NCI-H187 (cell line): ENCODE measurements around the gene AK8.

Experiments used
- DNase-seq, 2 experiments: peaks; one replicate each; lab custom pipeline; 2025; lab: John Stamatoyannopoulos, UW

Gene AK8

DNA sequence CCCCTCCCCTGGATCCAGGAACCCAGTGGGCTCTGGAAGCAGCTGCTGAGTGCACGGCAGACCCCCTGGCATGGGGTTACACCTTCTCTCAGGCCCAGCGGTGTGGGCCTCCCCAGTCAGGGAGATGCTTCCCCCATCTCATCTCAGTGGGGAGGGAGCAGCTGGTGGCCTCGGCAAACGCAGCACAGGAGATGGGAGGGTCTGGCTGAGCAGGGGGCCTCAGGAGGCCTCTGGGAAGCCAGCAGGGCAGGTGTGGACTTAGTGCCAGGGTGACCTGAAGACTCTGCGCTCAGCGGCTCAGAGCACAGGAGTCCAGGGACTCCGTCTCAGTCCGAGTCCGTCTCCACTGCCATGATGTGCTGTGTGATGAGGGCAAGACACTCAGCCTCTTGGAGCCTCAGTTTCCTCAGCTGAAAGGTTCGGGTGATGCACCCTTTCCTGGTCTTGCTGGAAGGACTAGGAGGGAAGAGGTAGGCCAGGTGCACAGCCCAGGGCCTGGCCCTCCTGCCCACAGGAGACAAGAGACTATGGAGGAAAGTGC, 107.2 kb downstream of the AK8 start:
- no peak for DNase-seq

GRCh38 chr9:132769906-132770769, 107.9 kb downstream of the AK8 start:
- DNase-seq = no peak

DNA sequence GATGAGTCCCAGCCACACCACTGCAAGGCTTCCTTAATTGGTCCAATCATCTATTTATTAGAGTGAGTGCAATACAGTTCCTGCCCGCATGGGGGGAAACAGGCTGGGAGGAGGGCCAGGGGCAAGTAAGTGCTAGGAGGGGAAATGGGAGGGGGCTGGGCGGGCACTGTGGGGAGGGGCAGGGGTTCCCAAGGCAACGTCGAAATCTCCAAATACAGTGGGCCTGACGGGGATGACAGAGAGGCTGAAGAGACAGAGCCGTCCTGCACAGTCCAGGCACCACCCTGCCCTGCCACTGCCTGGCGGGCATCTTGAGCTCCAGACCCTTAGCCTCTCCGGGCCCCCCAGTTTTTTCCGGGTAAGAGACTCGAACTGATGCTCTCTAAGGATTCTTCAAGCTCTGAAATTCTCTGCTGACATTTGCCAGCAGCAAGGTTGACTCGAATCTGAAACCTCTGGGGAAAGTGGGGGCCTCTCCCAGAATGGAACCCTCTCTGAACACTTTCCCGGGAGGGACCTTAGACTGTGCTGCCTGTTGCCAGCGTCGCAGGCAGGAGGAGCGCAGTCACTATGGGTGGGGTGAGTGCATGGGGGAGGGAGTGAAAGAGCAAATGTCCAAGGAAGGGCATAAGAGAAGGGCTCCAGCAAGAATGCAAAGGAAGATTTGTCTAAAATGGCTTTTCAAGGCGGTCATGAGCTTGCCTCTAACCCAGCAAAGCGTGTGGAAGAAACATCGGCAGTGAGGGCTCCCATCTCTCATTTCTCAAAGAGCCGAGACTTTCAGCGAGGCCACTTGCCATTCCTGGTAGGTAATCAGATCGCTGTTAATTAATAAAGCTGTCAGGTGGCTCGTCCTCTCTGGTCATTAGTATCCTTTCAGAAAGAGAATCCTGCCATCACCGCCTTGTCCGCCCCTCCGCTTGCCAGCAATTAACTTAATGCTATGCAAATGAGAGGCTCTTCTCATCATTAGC, 108.9 kb downstream of the AK8 start:
- DNase-seq = no peak

DNA sequence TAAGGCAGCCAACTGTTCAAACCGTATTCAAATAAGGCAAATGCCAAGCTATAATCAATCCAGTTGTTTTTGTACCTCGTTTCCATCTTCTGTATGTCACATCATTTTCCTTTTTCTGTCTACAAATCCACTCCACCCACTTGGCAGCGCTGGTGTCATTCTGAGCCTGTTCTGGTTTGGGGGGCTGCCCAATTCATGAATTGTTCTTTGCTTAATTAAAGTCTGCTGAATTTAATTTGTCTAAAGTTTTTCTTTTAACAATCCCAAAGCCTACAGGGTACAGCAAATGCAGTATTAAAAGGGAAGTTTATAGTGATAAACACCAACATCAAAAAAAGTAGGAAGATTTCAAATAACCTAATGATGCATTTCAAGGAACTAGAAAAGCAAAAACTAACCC, 114.5 kb downstream of the AK8 start:
- DNase-seq = no peak

DNA sequence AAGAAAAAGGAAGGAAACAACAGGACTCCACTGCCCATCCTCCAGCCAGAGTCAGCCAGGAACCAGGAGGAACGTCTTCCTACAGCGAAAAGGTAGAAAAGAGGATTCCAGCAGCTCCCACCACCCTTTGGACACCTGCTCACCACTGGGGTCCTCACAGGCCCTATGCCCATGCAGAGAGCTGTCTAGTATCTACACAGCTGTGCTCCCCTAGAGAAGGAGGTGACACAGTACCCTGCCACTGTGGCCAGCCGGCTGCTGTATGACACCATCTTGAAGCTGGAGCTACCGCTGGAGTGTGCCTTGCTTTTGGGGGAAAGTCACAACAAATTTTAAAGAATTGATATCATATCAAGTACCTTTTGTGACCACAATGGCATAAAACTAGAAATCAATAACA, 115.2 kb downstream of the AK8 start:
- DNase-seq = no peak

DNA sequence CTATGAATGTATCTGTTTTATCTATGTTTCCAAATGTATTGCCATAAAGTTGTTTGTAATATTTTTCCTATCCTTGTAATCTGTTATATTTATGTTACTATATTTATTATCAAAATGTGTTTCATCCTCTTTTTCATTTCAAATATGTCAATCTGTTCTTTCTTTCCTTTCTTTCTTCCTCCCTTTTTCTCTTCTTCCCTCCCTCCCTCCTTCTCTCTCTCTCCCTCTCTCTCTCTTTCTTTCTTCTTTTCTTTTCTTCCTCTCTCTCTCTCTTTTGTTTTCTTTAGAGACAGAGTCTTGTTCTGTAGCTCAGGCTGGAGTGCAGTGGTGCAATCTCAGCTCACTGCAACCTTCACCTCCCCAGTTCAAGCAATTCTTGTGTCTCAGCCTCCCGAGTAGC, 116.5 kb downstream of the AK8 start:
- no peak for DNase-seq

GRCh38 chr9:132760057-132760456, 118.0 kb downstream of the AK8 start:
- DNase-seq = no peak

DNA sequence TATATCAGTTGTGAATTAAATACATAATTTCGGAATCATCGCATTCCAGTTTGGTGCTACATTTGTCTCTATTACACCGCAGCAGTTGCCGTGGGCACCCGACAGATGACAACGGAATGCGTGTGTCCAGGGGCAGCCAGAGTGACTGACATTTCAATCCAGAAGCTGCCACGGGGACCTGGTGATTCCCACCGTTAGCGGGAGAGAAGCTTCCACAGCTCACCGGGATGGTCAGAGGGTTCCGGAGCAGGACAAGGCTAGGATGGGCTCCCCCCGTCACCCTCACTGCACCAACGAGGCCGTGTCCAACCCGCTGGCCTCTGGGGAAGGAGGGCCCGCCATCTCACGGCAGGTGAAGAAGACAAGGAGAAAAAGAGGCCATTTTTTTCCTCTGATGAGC, 121.1 kb downstream of the AK8 start:
- no peak for DNase-seq

DNA sequence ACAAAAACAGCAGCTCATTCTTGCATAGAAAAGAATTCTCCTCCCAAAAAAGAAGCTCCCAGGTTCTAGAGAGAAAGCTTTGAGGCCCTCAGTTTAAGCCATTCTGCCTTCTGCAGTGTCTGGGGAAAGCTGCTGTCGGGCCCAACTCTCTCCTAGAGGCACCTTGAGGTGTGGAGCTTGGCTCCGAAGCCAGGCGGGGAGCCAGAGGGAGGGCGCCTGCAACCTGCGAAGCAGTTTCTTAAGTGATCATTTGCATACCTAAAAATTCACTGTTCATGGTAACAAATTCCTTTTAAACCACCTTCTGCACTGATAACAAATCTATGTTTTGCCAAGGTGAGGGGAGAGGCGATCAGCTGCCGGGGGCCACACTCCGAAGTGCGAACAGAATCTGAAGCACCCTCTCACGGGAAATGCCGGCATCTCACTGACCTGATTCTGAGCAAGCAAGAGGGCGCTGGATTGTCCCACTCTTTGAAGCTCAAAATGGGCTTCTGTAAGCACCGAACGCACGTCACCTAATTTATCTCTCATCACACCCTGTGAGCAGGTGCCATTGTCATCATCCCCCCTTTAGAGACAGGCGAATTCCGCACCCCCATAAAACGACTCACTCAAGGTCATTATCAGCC, 121.8 kb downstream of the AK8 start:
- DNase-seq = no peak

- no peak for DNase-seq
Observed at GRCh38 chr9:132755096-132755495, 123.0 kb downstream of the AK8 start.

GRCh38 chr9:132754236-132754635, 123.8 kb downstream of the AK8 start:
- DNase-seq = no peak

- DNase-seq = no peak
Observed at GRCh38 chr9:132753593-132753880, 124.5 kb downstream of the AK8 start.

- DNase-seq = no peak
Observed at GRCh38 chr9:132752877-132753592, 125.0 kb downstream of the AK8 start.

GRCh38 chr9:132750668-132751067, 127.4 kb downstream of the AK8 start:
- no peak for DNase-seq

DNA sequence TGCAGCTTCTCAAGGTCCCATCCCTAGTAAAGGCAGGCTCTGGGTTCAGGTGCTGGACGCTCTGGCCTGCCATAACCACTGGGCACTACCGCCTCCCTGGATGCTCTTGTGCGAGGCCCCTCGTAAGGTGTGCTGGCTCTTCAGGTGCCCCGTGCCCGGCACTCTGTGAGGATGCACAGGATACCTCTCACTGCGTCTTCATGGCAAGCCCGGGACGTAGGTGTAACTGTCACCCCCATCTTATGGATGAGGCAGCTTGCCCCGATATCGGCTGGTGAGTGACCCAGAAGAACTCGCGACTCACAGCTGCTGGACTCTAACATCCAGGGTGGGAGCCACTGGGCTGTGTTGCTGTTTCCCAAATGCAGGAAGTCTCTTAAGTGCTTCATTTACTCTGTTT, 128.8 kb downstream of the AK8 start:
- no peak for DNase-seq

DNA sequence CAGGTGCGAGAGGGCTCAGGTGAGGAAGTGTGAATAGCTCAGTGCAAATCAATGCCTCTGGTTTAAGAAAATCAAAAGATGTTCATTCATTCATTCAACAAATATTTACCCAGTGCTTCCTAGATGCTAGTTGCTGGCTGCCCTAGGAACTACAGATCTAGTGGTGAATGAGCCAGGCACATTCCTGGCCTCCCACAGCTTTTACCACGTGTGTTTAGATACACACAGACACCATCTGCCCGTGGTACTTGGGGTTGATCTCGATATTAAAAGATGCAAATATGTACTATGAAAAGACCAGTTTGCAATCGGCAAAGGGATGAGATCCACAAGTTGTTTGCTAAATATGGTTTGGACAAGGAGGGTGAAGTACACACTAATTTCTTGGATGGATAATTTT, 129.6 kb downstream of the AK8 start:
- no peak for DNase-seq

DNA sequence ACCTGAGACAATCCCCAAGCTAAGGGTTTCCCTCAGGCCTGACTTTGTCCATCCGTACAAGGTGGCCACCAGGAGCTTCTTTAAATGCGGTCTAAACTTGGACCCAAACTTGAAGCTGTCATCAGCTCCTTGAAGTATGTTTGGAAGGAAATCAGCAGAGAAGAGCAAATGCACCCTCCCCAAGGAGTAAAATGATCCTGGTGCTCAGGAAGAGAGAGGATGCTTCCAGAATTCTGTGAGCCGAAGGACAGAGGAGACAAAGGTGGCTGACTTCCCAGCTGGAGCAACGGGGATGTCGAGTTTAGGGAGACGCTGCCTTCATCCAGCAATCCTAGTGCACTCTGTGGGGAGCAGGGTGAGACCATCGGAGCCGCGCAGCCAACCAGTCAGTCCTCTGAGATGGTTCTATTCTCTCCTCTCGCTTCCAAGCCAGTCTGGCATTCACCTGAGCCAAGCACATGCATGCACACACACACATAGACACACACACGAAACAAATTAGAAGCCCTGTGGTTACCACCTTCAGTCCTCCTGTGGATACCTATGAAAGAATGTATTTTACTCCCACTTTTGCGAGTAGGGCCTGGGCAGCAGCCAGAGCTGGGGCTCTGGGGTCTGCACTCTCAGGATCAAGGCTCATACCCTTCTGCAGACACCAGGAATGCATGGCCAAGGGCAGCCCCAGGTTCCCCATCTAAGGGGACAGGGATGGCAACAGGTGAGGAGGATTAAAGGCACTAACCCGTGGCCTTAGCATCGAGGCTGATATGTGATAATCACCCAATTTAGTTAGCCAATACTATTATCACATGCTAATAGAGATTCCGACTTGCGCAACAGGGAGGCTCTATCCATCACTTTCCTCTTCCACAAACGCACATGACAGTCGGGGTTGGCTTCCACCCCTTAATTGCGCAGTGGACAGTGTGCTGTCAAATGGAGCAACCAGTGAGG, 132.1 kb downstream of the AK8 start:
- DNase-seq = no peak

DNA sequence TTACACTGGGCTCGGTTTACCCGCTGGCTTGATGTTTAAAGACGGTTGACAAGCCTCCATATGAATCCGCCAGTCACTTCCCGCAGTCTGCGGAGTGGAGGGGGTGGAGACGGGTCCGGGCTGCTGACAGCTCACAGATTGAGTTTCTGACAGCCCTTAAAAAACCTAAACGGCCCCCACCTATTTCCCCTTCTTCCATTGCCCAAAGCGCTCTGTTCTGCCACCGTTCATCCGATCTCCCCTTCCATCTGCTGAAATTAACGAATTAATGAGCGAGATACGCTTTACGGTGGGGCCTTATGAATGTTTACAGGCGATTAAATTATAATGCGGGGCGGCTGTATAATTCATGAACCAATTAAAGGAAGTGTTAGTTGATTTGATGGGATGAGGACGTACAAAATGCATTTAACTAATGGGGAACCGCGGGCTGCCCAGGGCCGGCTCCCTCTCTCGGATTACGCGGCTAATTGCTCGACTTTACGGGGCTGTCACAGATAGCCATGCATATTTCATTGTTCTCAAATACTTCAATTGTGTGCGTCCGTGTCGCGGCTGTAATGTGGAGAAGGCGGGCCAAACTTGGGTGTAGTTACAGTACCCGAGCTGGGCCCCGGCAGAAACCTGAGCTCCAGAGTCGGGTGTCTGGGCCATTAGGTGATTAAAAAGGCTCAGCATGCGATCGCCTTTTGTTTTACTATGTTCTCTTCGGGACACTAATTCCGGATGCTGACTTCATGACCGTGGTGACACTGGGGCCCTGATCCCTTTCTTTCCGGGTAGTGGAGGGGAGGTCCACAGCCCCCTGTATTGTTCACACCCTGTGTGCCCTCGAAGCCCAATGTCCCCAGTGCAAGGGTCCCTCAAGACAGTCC, 133.0 kb downstream of the AK8 start:
- no peak for DNase-seq

- DNase-seq = no peak
Observed at GRCh38 chr9:132743931-132744479, 134.1 kb downstream of the AK8 start.
